Endothelial cell of umbilical vein (primary cell): ENCODE data around the gene TLR9. TPM values are rescaled to one million over a fixed set of nuclear protein-coding genes. Genes with fewer than 3 reads are reported as not detected.

Source experiments
- BruUV-seq: library from RNA; stranded (reverse); fragments of 400-500 nt; replicated peaks from 2 replicates; lab custom pipeline; 2021; lab: Mats Ljungman, UMichigan
- CTCF ChIA-PET: fragments of 300-600, 350-600 bp; sonication (Branson Sonifier 250); formaldehyde crosslinking; loops from one replicate; lab custom pipeline; 2021; ENCODE audit warnings: antibody characterized with exemption, inconsistent platforms; lab: Charles Lee
- POLR2A ChIA-PET: fragments of 300-600, 350-600 bp; sonication (Branson Sonifier 250); formaldehyde crosslinking; loops from one replicate; lab custom pipeline; 2021; ENCODE audit warnings: antibody characterized with exemption, inconsistent platforms; lab: Charles Lee
- DNase-seq: peaks from one replicate; pipeline ENCODE4 v3.0.0-alpha.2; 2011; ENCODE audit warnings: low read depth, low spot score
- FAIRE-seq: peaks from 2 replicates; lab custom pipeline; 2011; peaks lifted over from hg19 to GRCh38; lab: Jason Lieb, UNC
- H2AFZ ChIP-seq: 2 replicates; pipeline ENCODE4 v1.6.0; 2012; ENCODE audit warnings: low read depth, low read length, control low read depth, inconsistent platforms
- H3K27ac ChIP-seq: 2 replicates; pipeline ENCODE4 v1.5.1; 2011; ENCODE audit warnings: low read depth, mild to moderate bottlenecking, control low read depth, low read length, moderate library complexity; ENCODE audit not compliant: insufficient read depth
- H3K27me3 ChIP-seq, 2 experiments: 2 replicates each; pipeline versions ENCODE4 v1.6.0 to v1.6.1; 2011; ENCODE audit warnings: low read length in 2 of 2, mixed read lengths in 1 of 2; ENCODE audit not compliant: control insufficient read depth in 2 of 2, insufficient read depth in 2 of 2
- H3K36me3 ChIP-seq, 2 experiments: 2 replicates in 1 of 2; 3 replicates in 1 of 2; pipeline ENCODE4 v1.5.1; 2011; ENCODE audit warnings: low read length in 2 of 2, mild to moderate bottlenecking in 1 of 2, moderate library complexity in 1 of 2; ENCODE audit not compliant: control insufficient read depth in 2 of 2, insufficient read depth in 2 of 2; ENCODE audit errors: extremely low read depth in 1 of 2
- H3K4me1 ChIP-seq: 3 replicates; pipeline ENCODE4 v1.5.1; 2011; ENCODE audit warnings: mild to moderate bottlenecking, low read length; ENCODE audit not compliant: control insufficient read depth, insufficient read depth; ENCODE audit errors: extremely low read depth
- H3K4me2 ChIP-seq: 2 replicates; pipeline ENCODE4 v1.6.1; 2011; ENCODE audit warnings: low read length, control low read depth, mixed read lengths; ENCODE audit not compliant: insufficient read depth
- H3K4me3 ChIP-seq, 3 experiments: fragments of 200-600 bp in 1 of 3; sonication (generic), shearing (Covaris generic) in 1 of 3; replicated peaks in 1 of 3; 2 replicates each; pipeline ENCODE4 v1.5.1; 2011 to 2016; ENCODE audit warnings: control low read depth in 3 of 3, low read length in 3 of 3, mild to moderate bottlenecking in 2 of 3, inconsistent platforms in 1 of 3, low read depth in 1 of 3, moderate library complexity in 1 of 3; ENCODE audit not compliant: insufficient read depth in 1 of 3
- H3K79me2 ChIP-seq: 2 replicates; pipeline ENCODE4 v1.6.0; 2012; ENCODE audit warnings: low read length, inconsistent platforms; ENCODE audit not compliant: control insufficient read depth, insufficient read depth
- H3K9ac ChIP-seq: replicated peaks from 2 replicates; pipeline ENCODE3; 2011; ENCODE audit warnings: low read length, control low read depth; ENCODE audit not compliant: insufficient read depth; ENCODE audit errors: extremely low read depth
- H3K9me1 ChIP-seq: replicated peaks from 3 replicates; pipeline ENCODE4 v1.6.0; 2011; ENCODE audit warnings: mild to moderate bottlenecking, low read length; ENCODE audit not compliant: control insufficient read depth, insufficient read depth; ENCODE audit errors: extremely low read depth
- H3K9me3 ChIP-seq: replicated peaks from 2 replicates; pipeline ENCODE4 v1.5.1; 2012; ENCODE audit warnings: low read length, inconsistent platforms; ENCODE audit not compliant: control insufficient read depth, insufficient read depth
- H4K20me1 ChIP-seq: replicated peaks from 2 replicates; pipeline ENCODE3; 2011; ENCODE audit warnings: mild to moderate bottlenecking, low read length; ENCODE audit not compliant: control insufficient read depth, insufficient read depth; ENCODE audit errors: extremely low read depth
- EZH2 ChIP-seq: IDR thresholded peaks from 2 replicates; pipeline ENCODE4 v1.6.1; 2012; ENCODE audit warnings: borderline replicate concordance, low read depth, mild to moderate bottlenecking, moderate library complexity, low read length, inconsistent platforms; ENCODE audit not compliant: severe bottlenecking
- FOS ChIP-seq: IDR thresholded peaks from 2 replicates; pipeline ENCODE4 v1.6.1; 2011; ENCODE audit warnings: mild to moderate bottlenecking, low read length, moderate library complexity, borderline replicate concordance; ENCODE audit not compliant: insufficient read depth
- JUN ChIP-seq: IDR thresholded peaks from 2 replicates; pipeline ENCODE4 v1.6.1; 2011; ENCODE audit warnings: borderline replicate concordance, low read depth; ENCODE audit not compliant: insufficient read length, insufficient read depth
- MAX ChIP-seq: IDR thresholded peaks from 2 replicates; pipeline ENCODE4 v1.6.1; 2011; ENCODE audit not compliant: insufficient read depth, insufficient read length
- POLR2AphosphoS5 ChIP-seq: IDR thresholded peaks from 2 replicates; pipeline ENCODE4 v1.6.1; 2012; ENCODE audit warnings: low read depth, mild to moderate bottlenecking, control low read depth, low read length, moderate library complexity; ENCODE audit not compliant: insufficient read depth
- dilution Hi-C: fragments of 300-500 bp; cut with MboI; formaldehyde crosslinking; loops from one replicate; pipeline ENCODE4 v1.15.0; 2019; ENCODE audit warnings: low sequenced_read_pairs; ENCODE audit not compliant: extremely low pct_ligation_motif_present
- intact Hi-C: fragments of 100-400 bp; cut with micrococcal nuclease; formaldehyde crosslinking; loops from one replicate; pipeline ENCODE4 v1.10.0; 2022
- polyA plus RNA-seq, 4 experiments: library from polyadenylated mRNA; depleted of rRNA in 3 of 4; stranded (reverse) in 3 of 4; unstranded in 1 of 4; fragments of >200 nt; gene quantifications; 2 replicates each; pipeline versions ENCODE4 v1.2.1 to v1.2.3, GENCODE V29; 2011 to 2012; ENCODE audit warnings: missing spikeins in 1 of 4
- total RNA-seq: library from RNA; stranded (reverse); gene quantifications from 2 replicates; pipeline ENCODE4 v1.2.3, GENCODE V29; 2021

Gene TLR9
- total and polyA plus RNA-seq, 2 donors (not counting 3 experiments of a cell fraction or from before 2014, with no cell fraction given), result not detected

- no peaks in the 10 kb centered on the region for H3K9me1 ChIP-seq
- no peaks in the 10 kb centered on the region for H3K79me2 ChIP-seq
- no peaks in the 10 kb centered on the region for H3K36me3 ChIP-seq
- no peak overlapping the region for H2AFZ ChIP-seq
- DNase-seq (no peak), FAIRE-seq (no peak)
- no peak overlapping the region for H3K4me3 ChIP-seq
- H3K9me3 ChIP-seq, result no peaks in the 10 kb centered on the region
- TF ChIP-seq MAX, result no peak
- no peak for TF ChIP-seq POLR2AphosphoS5
- no peak for TF ChIP-seq JUN
- TF ChIP-seq EZH2, result no peak
- no peak for TF ChIP-seq FOS
- CTCF ChIA-PET, result interaction anchor here (0.5 to 9.7 kb wide), 5 partner anchors 9 to 117 kb away, joined by 3 to 133 read pairs (median 10); partner anchors contain the start of gene TWF2
- BruUV-seq, result no TSS peak
- intact Hi-C loops, result no loop called here
- no peak overlapping the region for H3K4me2 ChIP-seq
- H4K20me1 ChIP-seq, result no peaks in the 10 kb centered on the region
- no peaks in the 10 kb centered on the region for H3K27me3 ChIP-seq
- POLR2A ChIA-PET, result no interaction called here
- H3K4me1 ChIP-seq, result peaks cover 21% of the 10 kb centered on the region
- no peak overlapping the region for H3K9ac ChIP-seq
- H3K27ac ChIP-seq, result no peak overlapping the region
- dilution Hi-C loops, result no loop called here
Observed at GRCh38 chr3:52222319-52223221, 2.9 kb downstream of the TLR9 start.
